ENCODE measurements around the gene IL2RA. TPM values are rescaled to one million over a fixed set of nuclear protein-coding genes. Genes with fewer than 3 reads are reported as not detected.

IL2RA gene
- total RNA-seq, 1 experiment from 2014 or later, result 0.59 TPM

- Histone ChIP-seq H4K20me1 (ENCODE audit: insufficient read depth) (no peaks in the 10 kb centered on the region), H3K27me3 (ENCODE audit: insufficient read depth, low read length) (no peaks in the 10 kb centered on the region), H3K79me2 (ENCODE audit: insufficient read depth, low read length) (peaks cover 17% of the 10 kb centered on the region), H3K9me2 (ENCODE audit: insufficient read depth) (no peaks in the 10 kb centered on the region), H3K4me3 (replicated peaks in 1 of 2; ENCODE audit: low read depth in 1 of 2, low read length in 2 of 2) (no peak overlapping the region), H2AFZ (ENCODE audit: low read depth, low read length, poor library complexity, severe bottlenecking) (no peak overlapping the region), H3K9ac (ENCODE audit: low read length) (no peak overlapping the region), H3K4me2 (ENCODE audit: low read length) (no peak overlapping the region), H3K9me3 (ENCODE audit: control insufficient read depth in 1 of 2, insufficient read depth in 1 of 2, low read depth in 1 of 2, low read length in 2 of 2) (no peaks in the 10 kb centered on the region), H3K27ac (ENCODE audit: low read depth, low read length) (no peak overlapping the region), H3K36me3 (ENCODE audit: control insufficient read depth in 1 of 2, insufficient read depth in 2 of 2, low read length in 2 of 2) (no peaks in the 10 kb centered on the region), H3K4me1 (ENCODE audit: control insufficient read depth in 1 of 2, insufficient read depth in 2 of 2, low read length in 2 of 2) (peaks cover 2 to 9% of the 10 kb centered on the region in 2 experiments; a peak in 3 of 4 replicates)
- CTCF ChIA-PET, result no interaction called here
- TF ChIP-seq RAD21 (IDR thresholded peaks at IDR 0.05; ENCODE audit: low read depth), result no peak
- TF ChIP-seq ZBTB33 (IDR thresholded peaks at IDR 0.05; ENCODE audit: extremely low read depth, insufficient replicate concordance, low read length), result no peak
- no peak for TF ChIP-seq CTCF (IDR thresholded peaks at IDR 0.05 in 2 of 3, conservative IDR thresholded peaks at IDR 0.05 in 1 of 3; ENCODE audit: borderline replicate concordance in 1 of 3, insufficient read depth in 1 of 3, low read depth in 2 of 3, low read length in 2 of 3)
- TF ChIP-seq EZH2phosphoT487 (IDR thresholded peaks at IDR 0.05; ENCODE audit: borderline replicate concordance), result no peak
- no peak for TF ChIP-seq FOSL1 (IDR thresholded peaks at IDR 0.05; ENCODE audit: low read depth)
- intact Hi-C loops (cut with micrococcal nuclease), result no loop called here
- no TSS peak for BruUV-seq (replicated peaks)
- RAD21 ChIA-PET (ENCODE audit: low non-redundant PET in 1 of 2, low total read pairs in 2 of 2, uncharacterized antibody in 2 of 2, unreplicated experiment in 2 of 2), result no interaction called here
- no peak for ATAC-seq
- no peak for DNase-seq (ENCODE audit: low read depth, low spot score)
- POLR2A ChIA-PET, result no interaction called here
These were observed 94.0 kb downstream of the IL2RA start for GRCh38 chr10:5968037-5968680.

Measured in HCT116 (cell line).